Activated CD4-positive, alpha-beta memory T cell treated with anti-CD3 and anti-CD28 coated beads, Interleukin-2, amount 10 ng/mL, durations not matched to agents 7 days and 5 days (primary cell): ENCODE data around the gene SQSTM1. TPM values are rescaled to one million over a fixed set of nuclear protein-coding genes. Genes with fewer than 3 reads are reported as not detected.

Experiments
- CTCF ChIA-PET: fragments of 350-600 bp; sonication (Branson Sonifier 250); formaldehyde crosslinking; loops from one replicate; lab custom pipeline; 2021; ENCODE audit warnings: antibody characterized with exemption, inconsistent platforms; lab: Charles Lee
- POLR2A ChIA-PET: fragments of 350-600 bp; sonication (Branson Sonifier 250); formaldehyde crosslinking; loops from one replicate; lab custom pipeline; 2021; ENCODE audit warnings: antibody characterized with exemption; lab: Charles Lee
- DNase-seq: peaks from one replicate; pipeline ENCODE4 v3.0.0-alpha.2; 2020
- H3K27ac Mint-ChIP-seq: one replicate; pipeline ENCODE4 v1.8.0; 2021; ENCODE audit warnings: mild to moderate bottlenecking, mixed read lengths
- H3K27me3 Mint-ChIP-seq: one replicate; pipeline ENCODE4 v1.8.0; 2021; ENCODE audit warnings: mixed read lengths
- H3K36me3 Mint-ChIP-seq: one replicate; pipeline ENCODE4 v1.8.0; 2021; ENCODE audit warnings: low read depth, mixed read lengths
- H3K4me1 Mint-ChIP-seq: one replicate; pipeline ENCODE4 v1.8.0; 2021; ENCODE audit warnings: mixed read lengths
- H3K4me3 Mint-ChIP-seq: one replicate; pipeline ENCODE4 v1.8.0; 2021; ENCODE audit warnings: mild to moderate bottlenecking, mixed read lengths
- H3K9me3 Mint-ChIP-seq: one replicate; pipeline ENCODE4 v1.8.0; 2021; ENCODE audit warnings: mixed read lengths
- total RNA-seq, 2 experiments: library from RNA; stranded (reverse); gene quantifications; one replicate each; pipeline ENCODE4 v1.2.3, GENCODE V29; 2021

Gene SQSTM1
- total RNA-seq, 2 experiments from 2014 or later, result 178 to 183 TPM

DNA sequence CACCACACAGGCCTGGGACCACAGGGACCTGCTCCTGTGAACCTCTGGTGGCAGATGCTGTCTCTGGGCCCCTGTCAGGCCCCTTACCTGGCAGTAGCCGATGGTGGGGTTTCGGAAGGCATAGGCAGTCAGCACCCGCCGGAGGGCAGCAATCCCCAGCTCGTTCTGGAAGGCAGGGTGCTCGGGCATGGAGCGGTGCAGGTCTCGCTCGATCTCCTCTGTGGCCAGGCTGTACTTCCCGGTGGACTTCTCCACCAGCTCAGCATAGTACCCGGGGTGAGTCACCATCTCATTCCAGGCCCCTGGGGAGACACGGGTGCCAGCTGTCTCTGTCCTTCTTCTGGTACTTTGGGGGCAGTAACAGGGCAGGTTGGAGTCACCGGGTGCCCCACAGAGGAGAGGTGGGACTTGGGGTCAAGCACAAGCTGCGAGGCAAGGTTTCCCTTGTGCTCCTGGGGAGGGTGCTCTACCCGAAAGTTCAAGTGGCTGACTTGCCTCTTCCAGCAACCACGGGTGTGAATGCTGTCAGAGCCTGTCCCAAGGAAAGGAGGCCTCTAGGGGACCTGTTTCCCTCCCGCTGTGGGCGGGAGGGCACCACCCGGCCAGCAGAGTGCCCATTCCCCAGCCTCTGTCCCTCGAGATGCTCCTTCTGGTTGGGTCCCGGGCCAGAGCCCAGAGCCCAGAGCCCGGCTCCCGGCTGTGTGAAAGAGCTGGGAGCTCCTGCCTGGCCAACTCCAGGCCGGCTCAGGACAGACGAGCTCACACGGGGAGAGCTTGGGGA, 57.7 kb downstream of the SQSTM1 start:
- H3K27me3 Mint-ChIP-seq, result no peaks in the 10 kb centered on the region
- H3K27ac Mint-ChIP-seq, result no peak overlapping the region
- no peak overlapping the region for H3K4me3 Mint-ChIP-seq
- ChIA-PET CTCF (interaction anchor here (1.0 kb wide), 1 partner anchor 10 kb away, joined by 3 read pairs; no protein-coding TSS in a partner anchor), POLR2A (interaction anchor here (0.8 kb wide), 1 partner anchor 10 kb away, joined by 3 read pairs; no protein-coding TSS in a partner anchor)
- H3K36me3 Mint-ChIP-seq, result peaks cover 18% of the 10 kb centered on the region
- peaks cover 8% of the 10 kb centered on the region for H3K9me3 Mint-ChIP-seq
- no peaks in the 10 kb centered on the region for H3K4me1 Mint-ChIP-seq
- DNase-seq, result no peak

DNA sequence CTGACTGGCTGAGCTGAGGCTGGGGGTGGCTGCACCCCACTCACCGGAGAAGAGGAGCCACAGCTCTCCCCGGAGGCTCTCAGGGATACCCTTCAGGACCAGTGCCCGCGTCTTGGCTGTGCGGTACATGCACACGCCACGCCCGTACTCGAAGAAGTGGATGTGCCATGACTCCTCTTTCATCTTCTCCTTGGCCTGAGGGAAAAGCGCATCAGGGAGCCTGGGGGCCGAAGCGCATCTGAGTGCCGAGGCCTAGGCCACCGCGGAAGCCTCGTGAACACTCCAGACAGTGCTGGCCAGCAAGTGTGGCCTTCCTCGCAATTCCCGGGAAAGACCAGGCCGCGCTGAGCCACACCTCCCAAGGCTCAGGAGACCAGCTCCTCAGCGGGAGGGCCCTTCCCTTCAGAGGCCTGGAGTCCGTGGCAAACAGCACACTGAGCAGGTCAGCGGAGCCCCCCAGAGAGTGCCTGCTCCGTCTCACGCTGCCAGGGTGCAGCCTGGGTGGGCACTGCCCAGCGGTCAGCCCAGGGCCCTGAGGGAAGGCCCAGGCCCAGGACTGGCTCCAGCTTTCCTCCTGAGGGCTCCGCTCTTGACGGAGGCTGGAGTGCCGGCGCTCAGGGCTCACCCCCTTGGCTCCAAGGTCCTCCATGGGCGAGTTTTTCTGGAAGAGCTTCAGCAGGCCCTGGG, 58.4 kb downstream of the SQSTM1 start:
- Mint-ChIP-seq H3K36me3 (peaks cover 25% of the 10 kb centered on the region), H3K27ac (no peak overlapping the region), H3K27me3 (no peaks in the 10 kb centered on the region), H3K9me3 (peaks cover 14% of the 10 kb centered on the region), H3K4me3 (no peak overlapping the region), H3K4me1 (no peaks in the 10 kb centered on the region)
- ChIA-PET POLR2A (no interaction called here), CTCF (interaction anchor here (1.0 kb wide), 1 partner anchor 10 kb away, joined by 3 read pairs; no protein-coding TSS in a partner anchor)
- no peak for DNase-seq

DNA sequence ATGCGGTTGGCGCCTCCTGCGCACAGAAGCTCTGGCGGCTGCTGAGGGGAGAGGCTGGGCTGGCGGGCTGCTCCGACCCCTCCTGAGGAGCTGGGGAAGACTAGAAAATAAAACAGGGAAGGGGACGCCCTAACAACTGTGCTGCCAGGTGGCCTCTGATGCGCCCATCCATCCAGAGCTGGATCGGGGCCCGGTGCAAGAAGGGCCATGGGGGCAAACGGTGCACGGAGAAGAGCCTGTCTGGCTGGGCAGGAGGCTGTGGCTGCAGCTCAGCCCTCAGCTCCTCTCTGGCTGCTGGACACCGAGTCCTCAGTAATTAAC, 58.9 kb downstream of the SQSTM1 start:
- H3K4me1 Mint-ChIP-seq, result no peaks in the 10 kb centered on the region
- no peak overlapping the region for H3K27ac Mint-ChIP-seq
- peaks cover 14% of the 10 kb centered on the region for H3K9me3 Mint-ChIP-seq
- no peaks in the 10 kb centered on the region for H3K27me3 Mint-ChIP-seq
- ChIA-PET POLR2A (no interaction called here), CTCF (no interaction called here)
- H3K4me3 Mint-ChIP-seq, result no peak overlapping the region
- H3K36me3 Mint-ChIP-seq, result peaks cover 30% of the 10 kb centered on the region
- no peak for DNase-seq

DNA sequence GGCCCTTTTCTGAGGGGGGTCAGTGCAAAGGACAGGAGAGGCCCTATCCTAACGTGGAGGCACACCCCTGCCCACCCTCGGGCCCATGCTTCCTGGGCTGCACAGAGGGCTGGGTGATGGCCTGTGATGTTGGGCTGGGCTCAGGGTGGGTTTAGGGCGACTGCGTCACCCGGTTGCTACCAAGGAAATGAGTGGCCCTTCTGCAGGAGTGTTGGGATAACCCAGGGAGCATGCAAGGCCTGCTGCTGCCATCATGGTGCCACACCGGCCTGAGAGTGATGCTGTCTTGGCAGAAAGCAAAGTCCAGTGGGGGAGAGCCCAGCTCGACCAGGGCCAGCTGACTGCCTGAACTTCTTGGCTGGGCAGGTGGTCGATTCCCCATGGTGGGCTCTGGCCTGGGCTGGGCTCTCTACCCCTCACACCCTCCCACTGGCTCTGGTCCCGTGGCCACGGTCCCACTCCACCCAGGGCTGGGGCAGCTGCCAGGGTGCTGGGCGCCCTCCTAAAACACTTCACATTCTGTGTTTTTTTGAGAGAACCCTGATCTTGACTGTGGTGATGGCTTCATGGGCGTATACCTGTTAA, 59.5 kb downstream of the SQSTM1 start:
- Mint-ChIP-seq H3K27me3 (no peaks in the 10 kb centered on the region), H3K27ac (no peak overlapping the region), H3K9me3 (peaks cover 18% of the 10 kb centered on the region), H3K36me3 (peaks cover 36% of the 10 kb centered on the region), H3K4me1 (no peaks in the 10 kb centered on the region), H3K4me3 (no peak overlapping the region)
- ChIA-PET CTCF (no interaction called here), POLR2A (no interaction called here)
- DNase-seq, result no peak

DNA sequence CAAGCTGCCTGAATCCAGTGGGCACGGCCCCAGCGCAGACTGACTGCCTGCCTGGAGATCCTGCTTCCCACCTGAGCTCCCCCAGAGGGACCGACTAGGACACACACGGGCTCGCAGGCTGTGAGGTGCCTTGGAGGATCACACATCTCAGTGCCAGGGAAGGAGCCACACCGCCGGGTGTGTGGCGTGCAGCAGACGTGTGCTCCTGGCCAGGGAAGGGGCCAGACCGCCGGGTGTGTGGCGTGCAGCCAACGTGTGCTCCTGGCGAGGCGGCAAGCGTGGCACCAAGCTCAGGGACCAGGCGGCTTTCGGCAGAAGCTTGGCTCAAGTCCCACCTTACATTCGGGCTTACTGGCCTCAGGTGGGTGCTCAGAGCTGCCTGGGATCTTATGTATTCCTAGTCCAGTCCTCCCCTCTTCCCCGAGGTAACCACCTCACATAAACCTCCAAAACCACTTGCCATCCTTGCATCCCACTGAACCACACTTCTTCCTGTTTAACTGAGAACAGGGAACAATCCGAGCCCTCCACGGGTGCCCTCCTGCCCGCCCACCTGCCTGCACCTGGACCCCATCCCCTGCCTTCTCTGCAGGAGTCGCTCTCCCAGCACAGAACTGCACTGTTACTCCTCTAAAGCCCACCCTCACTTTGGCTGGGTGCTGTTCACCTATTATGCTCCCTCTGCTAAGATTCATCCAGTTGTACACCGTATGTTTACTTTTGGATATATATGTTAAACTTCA, 60.3 kb downstream of the SQSTM1 start:
- Mint-ChIP-seq H3K36me3 (peaks cover 44% of the 10 kb centered on the region), H3K4me3 (no peak overlapping the region), H3K27me3 (no peaks in the 10 kb centered on the region), H3K9me3 (peaks cover 23% of the 10 kb centered on the region), H3K4me1 (no peaks in the 10 kb centered on the region), H3K27ac (no peak overlapping the region)
- POLR2A ChIA-PET, result no interaction called here
- CTCF ChIA-PET, result interaction anchor here (0.9 to 1.1 kb wide), 2 partner anchors 14 to 27 kb away, joined by 3 read pairs; no protein-coding TSS in a partner anchor
- DNase-seq, result no peak

DNA sequence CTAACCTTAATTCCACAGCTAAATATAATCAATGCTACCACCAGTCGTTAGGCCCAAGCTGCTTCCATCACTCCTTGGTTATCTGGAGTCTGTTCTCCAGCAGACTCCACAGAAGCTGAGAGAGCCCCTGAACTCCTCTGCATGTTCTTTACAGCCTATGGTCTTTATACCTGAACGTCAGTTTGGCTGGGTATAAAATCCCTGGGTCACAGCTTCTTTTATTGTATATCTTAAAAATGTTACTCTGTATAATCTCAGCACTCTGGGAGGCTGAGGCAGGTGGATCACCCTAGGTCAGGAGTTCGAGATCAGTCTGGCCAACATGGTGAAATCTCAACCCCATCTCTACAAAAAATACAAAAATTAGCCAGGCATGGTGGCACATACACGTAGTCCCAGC, 61.6 kb downstream of the SQSTM1 start:
- H3K36me3 Mint-ChIP-seq, result peaks cover 54% of the 10 kb centered on the region
- DNase-seq, result no peak
- no peak overlapping the region for H3K27ac Mint-ChIP-seq
- H3K4me1 Mint-ChIP-seq, result no peaks in the 10 kb centered on the region
- no peak overlapping the region for H3K4me3 Mint-ChIP-seq
- peaks cover 24% of the 10 kb centered on the region for H3K9me3 Mint-ChIP-seq
- no peaks in the 10 kb centered on the region for H3K27me3 Mint-ChIP-seq
- ChIA-PET POLR2A (interaction anchor here (0.8 kb wide), 1 partner anchor 37 kb away, joined by 3 read pairs; no protein-coding TSS in a partner anchor), CTCF (interaction anchor here (1.1 kb wide), 1 partner anchor 16 kb away, joined by 3 read pairs; no protein-coding TSS in a partner anchor)

DNA sequence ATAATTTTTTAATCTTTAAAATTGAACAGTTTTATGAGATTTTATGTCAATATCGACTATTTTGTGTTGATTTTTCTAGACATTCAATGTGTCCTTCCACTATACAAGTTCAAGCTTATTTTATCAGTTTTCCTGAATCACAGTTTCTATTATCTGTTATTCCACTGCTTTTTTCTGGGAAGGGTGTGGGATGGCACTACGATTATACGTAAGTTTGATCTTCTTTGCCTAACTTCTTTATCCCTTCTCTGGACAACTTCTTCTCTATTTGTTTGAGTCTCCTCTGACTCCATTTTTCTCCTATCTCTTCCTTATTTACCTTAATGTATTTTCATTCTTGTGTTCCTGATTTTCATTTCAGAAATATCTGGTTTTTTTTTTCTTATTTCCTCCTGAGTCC, 62.5 kb downstream of the SQSTM1 start:
- ChIA-PET CTCF (no interaction called here), POLR2A (interaction anchor here (1.0 kb wide), 1 partner anchor 9 kb away, joined by 3 read pairs; no protein-coding TSS in a partner anchor)
- Mint-ChIP-seq H3K27ac (no peak overlapping the region), H3K9me3 (peaks cover 24% of the 10 kb centered on the region), H3K36me3 (peaks cover 59% of the 10 kb centered on the region), H3K27me3 (no peaks in the 10 kb centered on the region), H3K4me3 (no peak overlapping the region), H3K4me1 (no peaks in the 10 kb centered on the region)
- no peak for DNase-seq

DNA sequence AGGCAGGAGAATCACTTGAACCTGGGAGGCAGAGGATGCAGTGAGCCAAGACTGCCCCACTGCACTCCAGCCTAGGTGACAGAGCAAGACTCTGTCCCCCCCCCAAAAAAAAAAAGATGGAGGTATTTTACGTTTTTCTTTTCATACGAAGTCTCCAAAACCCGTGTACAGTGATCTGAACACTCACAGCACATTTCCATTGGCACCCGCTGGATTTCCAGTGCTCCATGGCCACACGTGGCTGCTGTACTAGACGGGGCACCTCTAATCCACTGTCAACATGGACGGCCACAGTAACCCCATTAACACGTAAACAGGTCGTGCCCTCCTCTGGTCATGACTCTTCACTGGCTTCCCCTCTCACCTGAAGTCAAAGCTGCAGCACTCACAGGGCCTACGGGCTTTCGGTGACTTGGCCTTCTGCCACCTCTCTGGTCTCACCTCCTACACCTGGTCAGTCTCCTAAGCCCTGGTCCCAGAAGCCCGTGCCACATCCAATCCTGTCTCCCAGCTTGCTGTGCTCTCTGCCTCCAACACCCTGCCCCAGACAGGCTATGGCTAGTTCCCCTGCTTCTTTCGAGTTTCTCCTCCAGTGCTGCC, 64.9 kb downstream of the SQSTM1 start:
- CTCF ChIA-PET, result no interaction called here
- no peak overlapping the region for H3K27ac Mint-ChIP-seq
- no peaks in the 10 kb centered on the region for H3K4me1 Mint-ChIP-seq
- no peaks in the 10 kb centered on the region for H3K27me3 Mint-ChIP-seq
- H3K36me3 Mint-ChIP-seq, result peaks cover 73% of the 10 kb centered on the region
- no peak for DNase-seq
- no peak overlapping the region for H3K4me3 Mint-ChIP-seq
- peaks cover 24% of the 10 kb centered on the region for H3K9me3 Mint-ChIP-seq
- POLR2A ChIA-PET, result no interaction called here

DNA sequence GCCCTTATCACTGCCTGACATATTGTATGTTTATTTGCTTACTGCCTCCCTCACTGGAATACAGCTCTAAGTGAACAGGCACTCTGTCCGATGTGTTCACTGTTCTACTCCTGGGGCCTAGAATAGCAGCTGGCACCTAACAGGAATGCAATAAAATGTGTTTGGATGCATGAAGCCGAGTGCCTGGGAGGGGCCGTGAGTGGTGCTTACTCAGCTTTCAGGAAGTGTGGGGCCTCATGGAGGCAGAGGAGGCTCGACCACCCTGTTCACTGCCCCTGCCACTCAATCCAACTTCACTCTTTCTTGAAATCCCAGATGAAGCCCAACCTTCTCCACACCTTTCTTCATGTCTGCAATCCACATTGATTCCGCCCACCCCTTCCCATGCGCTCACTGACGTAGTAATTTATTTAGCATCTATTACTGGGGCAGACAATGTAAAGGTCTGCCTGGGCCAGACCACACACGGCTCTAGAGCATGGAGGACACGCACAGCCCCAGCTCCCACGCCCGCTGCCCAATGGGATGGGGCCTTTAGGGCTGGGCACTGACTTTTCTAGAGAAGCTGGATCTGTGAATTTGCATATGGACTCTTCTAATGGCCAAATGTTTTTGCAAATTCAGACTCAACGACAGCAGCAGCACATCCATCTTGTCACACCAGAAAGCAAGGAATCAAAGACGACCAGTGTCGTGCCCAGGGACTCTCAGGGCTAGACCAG, 65.6 kb downstream of the SQSTM1 start:
- Mint-ChIP-seq H3K9me3 (peaks cover 24% of the 10 kb centered on the region), H3K27ac (no peak overlapping the region), H3K4me3 (no peak overlapping the region), H3K36me3 (peaks cover 73% of the 10 kb centered on the region), H3K4me1 (no peaks in the 10 kb centered on the region), H3K27me3 (no peaks in the 10 kb centered on the region)
- CTCF ChIA-PET, result no interaction called here
- no peak for DNase-seq
- POLR2A ChIA-PET, result no interaction called here

DNA sequence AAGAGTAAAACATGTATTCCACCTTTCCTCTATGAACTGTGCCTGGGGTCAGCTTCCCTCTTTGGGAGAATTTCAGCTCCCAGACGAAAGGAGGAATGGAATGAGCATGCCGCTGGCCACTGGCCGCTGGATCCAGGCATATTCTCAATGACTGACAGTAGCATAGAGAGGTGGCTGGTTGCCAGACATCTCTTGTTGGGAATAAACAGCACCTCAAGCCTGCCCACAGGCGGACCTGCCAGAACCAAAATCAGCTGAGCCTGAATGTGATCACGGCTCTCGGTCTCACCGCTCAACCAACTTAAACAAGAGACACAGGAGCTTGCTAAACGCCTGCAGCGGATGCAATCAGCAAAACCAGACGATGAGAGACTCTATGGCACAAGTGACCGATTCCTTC, 66.4 kb downstream of the SQSTM1 start:
- DNase-seq, result no peak
- Mint-ChIP-seq H3K27me3 (no peaks in the 10 kb centered on the region), H3K4me3 (no peak overlapping the region), H3K36me3 (peaks cover 75% of the 10 kb centered on the region), H3K4me1 (no peaks in the 10 kb centered on the region), H3K27ac (no peak overlapping the region), H3K9me3 (peaks cover 23% of the 10 kb centered on the region)
- ChIA-PET CTCF (interaction anchor here (1.0 kb wide), 1 partner anchor 21 kb away, joined by 3 read pairs; the partner anchor contains the start of gene TBC1D9B), POLR2A (no interaction called here)
